ENCODE results near the gene CACNG6. TPM values are rescaled to one million over a fixed set of nuclear protein-coding genes. Genes with fewer than 3 reads are reported as not detected.

CACNG6 gene
- total and polyA plus RNA-seq, 2 donors (not counting 3 experiments of a cell fraction or from before 2014, with no cell fraction given): 5.0 to 5.4 TPM

DNA sequence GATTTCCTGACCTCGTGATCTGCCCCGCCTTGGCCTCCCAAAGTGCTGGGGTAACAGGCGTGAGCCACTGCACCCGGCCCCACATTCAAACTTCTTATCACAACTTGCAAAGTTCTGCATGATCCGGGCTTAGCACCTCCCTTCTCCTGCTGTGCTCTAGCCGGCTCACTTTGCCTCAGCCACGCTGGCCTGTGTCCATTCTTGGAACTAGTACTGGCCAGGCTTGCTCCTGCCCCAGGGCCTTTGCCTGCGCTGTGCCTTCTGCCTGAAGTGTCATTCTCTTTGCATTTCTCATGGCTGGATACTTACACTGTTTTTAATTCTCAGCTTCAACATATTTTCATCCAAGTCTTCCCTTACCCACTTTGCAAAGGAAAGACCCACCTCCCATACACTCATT, 29.9 kb downstream of the CACNG6 start:
- Histone ChIP-seq H3K4me1 (ENCODE audit: control insufficient read depth, extremely low read depth, insufficient read depth, low read length) (peaks cover 20% of the 10 kb centered on the region), H3K27ac (ENCODE audit: insufficient read depth, low read depth, low read length) (no peak overlapping the region), H4K20me1 (replicated peaks; ENCODE audit: control insufficient read depth, extremely low read depth, insufficient read depth, low read length) (no peaks in the 10 kb centered on the region), H3K79me2 (ENCODE audit: control insufficient read depth, insufficient read depth, low read length) (no peaks in the 10 kb centered on the region), H3K4me3 (replicated peaks in 1 of 3; ENCODE audit: insufficient read depth in 1 of 3, low read depth in 1 of 3, low read length in 3 of 3) (no peak overlapping the region), H3K36me3 (ENCODE audit: control insufficient read depth in 2 of 2, extremely low read depth in 1 of 2, insufficient read depth in 2 of 2, low read length in 2 of 2) (no peaks in the 10 kb centered on the region), H3K9ac (replicated peaks; ENCODE audit: extremely low read depth, insufficient read depth, low read length) (no peak overlapping the region), H3K4me2 (ENCODE audit: insufficient read depth, low read length) (no peak overlapping the region), H3K9me3 (replicated peaks; ENCODE audit: control insufficient read depth, insufficient read depth, low read length) (no peaks in the 10 kb centered on the region), H3K9me1 (replicated peaks; ENCODE audit: control insufficient read depth, extremely low read depth, insufficient read depth, low read length) (no peaks in the 10 kb centered on the region), H2AFZ (ENCODE audit: low read depth, low read length) (no peak overlapping the region), H3K27me3 (ENCODE audit: control insufficient read depth in 2 of 2, insufficient read depth in 2 of 2, low read length in 2 of 2) (no peaks in the 10 kb centered on the region)
- FAIRE-seq (peak; percentile 64), DNase-seq (ENCODE audit: low read depth, low spot score) (no peak)
- ChIA-PET POLR2A (no interaction called here), CTCF (interaction anchor here (0.9 to 9.2 kb wide), 3 partner anchors 9 to 229 kb away, joined by 3 to 216 read pairs (median 4); no protein-coding TSS in a partner anchor)
- no TSS peak for BruUV-seq (replicated peaks)
- intact Hi-C loops (cut with micrococcal nuclease): no loop called here
- TF ChIP-seq POLR2AphosphoS5 (IDR thresholded peaks at IDR 0.05; ENCODE audit: insufficient read depth, low read depth, low read length): no peak
- TF ChIP-seq GATA2 (IDR thresholded peaks at IDR 0.05; ENCODE audit: insufficient read depth, insufficient read length, low read depth, low read length): no peak
- dilution Hi-C loops (cut with MboI; ENCODE audit: extremely low pct_ligation_motif_present, low sequenced_read_pairs): no loop called here

DNA sequence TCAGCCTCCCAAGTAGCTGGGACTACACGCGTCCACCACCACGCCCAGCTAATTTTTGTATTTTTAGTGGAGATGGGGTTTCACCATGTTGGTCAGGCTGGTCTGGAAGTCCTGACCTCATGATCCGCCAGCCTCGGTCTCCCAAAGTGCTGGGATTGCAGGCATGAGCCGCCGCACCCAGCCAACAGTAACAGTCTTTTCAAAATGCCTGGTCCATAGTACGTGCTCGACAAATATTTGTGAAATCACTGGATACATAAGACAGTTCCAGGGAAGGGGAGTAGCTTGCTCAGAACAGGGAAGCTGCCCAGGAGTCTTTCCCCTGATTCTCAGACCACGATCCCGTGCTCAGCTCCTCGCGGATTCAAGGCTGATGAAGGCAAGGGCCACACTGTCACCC, 30.5 kb downstream of the CACNG6 start:
- no peaks in the 10 kb centered on the region for H3K79me2 ChIP-seq (ENCODE audit: control insufficient read depth, insufficient read depth, low read length)
- no peak overlapping the region for H3K4me3 ChIP-seq (replicated peaks in 1 of 3; ENCODE audit: insufficient read depth in 1 of 3, low read depth in 1 of 3, low read length in 3 of 3)
- no peak overlapping the region for H3K27ac ChIP-seq (ENCODE audit: insufficient read depth, low read depth, low read length)
- peak; percentile 48 for FAIRE-seq
- TF ChIP-seq POLR2A (IDR thresholded peaks at IDR 0.05; ENCODE audit: low read depth, low read length): no peak
- TF ChIP-seq FOS (IDR thresholded peaks at IDR 0.05; ENCODE audit: borderline replicate concordance, insufficient read depth, low read length): no peak
- TF ChIP-seq, protein P1, sequence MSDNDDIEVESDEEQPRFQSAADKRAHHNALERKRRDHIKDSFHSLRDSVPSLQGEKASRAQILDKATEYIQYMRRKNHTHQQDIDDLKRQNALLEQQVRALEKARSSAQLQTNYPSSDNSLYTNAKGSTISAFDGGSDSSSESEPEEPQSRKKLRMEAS (IDR thresholded peaks at IDR 0.05; ENCODE audit: insufficient read depth, insufficient read length): no peak
- no peak for TF ChIP-seq POLR2AphosphoS5 (IDR thresholded peaks at IDR 0.05; ENCODE audit: insufficient read depth, low read depth, low read length)
- TF ChIP-seq EZH2 (IDR thresholded peaks at IDR 0.05; ENCODE audit: borderline replicate concordance, low read depth, low read length, severe bottlenecking): no peak
- TF ChIP-seq MYC (IDR thresholded peaks at IDR 0.05; ENCODE audit: low read depth, low read length): no peak
- no peak for TF ChIP-seq GATA2 (IDR thresholded peaks at IDR 0.05; ENCODE audit: insufficient read depth, insufficient read length, low read depth, low read length)
- TF ChIP-seq JUN (IDR thresholded peaks at IDR 0.05; ENCODE audit: borderline replicate concordance, insufficient read depth, insufficient read length, low read depth): no peak
- TF ChIP-seq, protein P2, sequence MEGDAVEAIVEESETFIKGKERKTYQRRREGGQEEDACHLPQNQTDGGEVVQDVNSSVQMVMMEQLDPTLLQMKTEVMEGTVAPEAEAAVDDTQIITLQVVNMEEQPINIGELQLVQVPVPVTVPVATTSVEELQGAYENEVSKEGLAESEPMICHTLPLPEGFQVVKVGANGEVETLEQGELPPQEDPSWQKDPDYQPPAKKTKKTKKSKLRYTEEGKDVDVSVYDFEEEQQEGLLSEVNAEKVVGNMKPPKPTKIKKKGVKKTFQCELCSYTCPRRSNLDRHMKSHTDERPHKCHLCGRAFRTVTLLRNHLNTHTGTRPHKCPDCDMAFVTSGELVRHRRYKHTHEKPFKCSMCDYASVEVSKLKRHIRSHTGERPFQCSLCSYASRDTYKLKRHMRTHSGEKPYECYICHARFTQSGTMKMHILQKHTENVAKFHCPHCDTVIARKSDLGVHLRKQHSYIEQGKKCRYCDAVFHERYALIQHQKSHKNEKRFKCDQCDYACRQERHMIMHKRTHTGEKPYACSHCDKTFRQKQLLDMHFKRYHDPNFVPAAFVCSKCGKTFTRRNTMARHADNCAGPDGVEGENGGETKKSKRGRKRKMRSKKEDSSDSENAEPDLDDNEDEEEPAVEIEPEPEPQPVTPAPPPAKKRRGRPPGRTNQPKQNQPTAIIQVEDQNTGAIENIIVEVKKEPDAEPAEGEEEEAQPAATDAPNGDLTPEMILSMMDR (IDR thresholded peaks at IDR 0.05; ENCODE audit: extremely low read depth in 1 of 2, insufficient read depth in 1 of 2, low read depth in 1 of 2, low read length in 2 of 2): no peak
- no peaks in the 10 kb centered on the region for H3K9me3 ChIP-seq (replicated peaks; ENCODE audit: control insufficient read depth, insufficient read depth, low read length)
- H3K36me3 ChIP-seq (ENCODE audit: control insufficient read depth in 2 of 2, extremely low read depth in 1 of 2, insufficient read depth in 2 of 2, low read length in 2 of 2): no peaks in the 10 kb centered on the region
- no peaks in the 10 kb centered on the region for H4K20me1 ChIP-seq (replicated peaks; ENCODE audit: control insufficient read depth, extremely low read depth, insufficient read depth, low read length)
- no peak overlapping the region for H3K9ac ChIP-seq (replicated peaks; ENCODE audit: extremely low read depth, insufficient read depth, low read length)
- dilution Hi-C loops (cut with MboI; ENCODE audit: extremely low pct_ligation_motif_present, low sequenced_read_pairs) (no loop called here), intact Hi-C loops (cut with micrococcal nuclease) (no loop called here)
- H3K27me3 ChIP-seq (ENCODE audit: control insufficient read depth in 2 of 2, insufficient read depth in 2 of 2, low read length in 2 of 2): no peaks in the 10 kb centered on the region
- CTCF ChIA-PET: interaction anchor here (0.9 to 9.2 kb wide), 5 partner anchors 8 to 229 kb away, joined by 3 to 216 read pairs (median 4); no protein-coding TSS in a partner anchor
- H2AFZ ChIP-seq (ENCODE audit: low read depth, low read length): no peak overlapping the region
- no peaks in the 10 kb centered on the region for H3K9me1 ChIP-seq (replicated peaks; ENCODE audit: control insufficient read depth, extremely low read depth, insufficient read depth, low read length)
- no peak for DNase-seq (ENCODE audit: low read depth, low spot score)
- BruUV-seq (replicated peaks): no TSS peak
- peaks cover 20% of the 10 kb centered on the region for H3K4me1 ChIP-seq (ENCODE audit: control insufficient read depth, extremely low read depth, insufficient read depth, low read length)
- POLR2A ChIA-PET: no interaction called here
- H3K4me2 ChIP-seq (ENCODE audit: insufficient read depth, low read length): no peak overlapping the region

Measured in endothelial cell of umbilical vein (primary cell).